Aorta (tissue), 5 donors: ENCODE data around the gene MRPL51. TPM values are rescaled to one million over a fixed set of nuclear protein-coding genes. Genes with fewer than 3 reads are reported as not detected.
A peak's percentile ranks its signal among the peaks of the same experiment; 100 is the strongest.

Source experiments
- ATAC-seq: fragments of 200-7000 bp; cut with Tn5 transposase; one replicate; pipeline ENCODE4 v1.9.1; 2022; ENCODE audit warnings: moderate library complexity; ENCODE audit not compliant: low FRiP score
- DNase-seq, 2 donors: peaks; one replicate each; pipeline ENCODE4 v3.0.0-alpha.2; 2020
- H3K27ac ChIP-seq, 2 donors: one replicate each; pipeline ENCODE4 v1.5.1; 2013; ENCODE audit warnings: low read length in 2 of 2, mild to moderate bottlenecking in 2 of 2, moderate library complexity in 2 of 2, control low read depth in 1 of 2, inconsistent platforms in 1 of 2, low read depth in 1 of 2
- H3K27me3 ChIP-seq, 2 donors: one replicate each; pipeline ENCODE4 v1.6.1; 2013; ENCODE audit warnings: control low read depth in 1 of 2, low read length in 1 of 2, mild to moderate bottlenecking in 1 of 2, moderate library complexity in 1 of 2; ENCODE audit not compliant: insufficient read depth in 2 of 2, control insufficient read depth in 1 of 2
- H3K36me3 ChIP-seq, 2 donors: one replicate each; pipeline ENCODE4 v1.6.1; 2013; ENCODE audit warnings: control low read depth in 1 of 2, low read length in 1 of 2, mild to moderate bottlenecking in 1 of 2; ENCODE audit not compliant: insufficient read depth in 2 of 2, control insufficient read depth in 1 of 2
- H3K4me1 ChIP-seq, 2 donors: one replicate each; pipeline ENCODE4 v1.6.1; 2013; ENCODE audit warnings: low read length in 2 of 2, control low read depth in 1 of 2, mild to moderate bottlenecking in 1 of 2, moderate library complexity in 1 of 2; ENCODE audit not compliant: insufficient read depth in 2 of 2, control insufficient read depth in 1 of 2
- H3K4me3 ChIP-seq, 2 donors: one replicate each; pipeline ENCODE4 v1.5.1; 2013; ENCODE audit warnings: low read length in 2 of 2, control low read depth in 1 of 2, mild to moderate bottlenecking in 1 of 2
- H3K9me3 ChIP-seq: one replicate; pipeline ENCODE4 v1.6.1; 2013; ENCODE audit warnings: mild to moderate bottlenecking, low read length; ENCODE audit not compliant: control insufficient read depth
- whole genome bisulfite sequencing, 2 donors: extraction: QIAGEN DNeasy Blood & Tissue Kit; methylation state at CpG; one replicate each; pipeline ENCODE4 v1.1.7; 2013; 5-methylcytosine and 5-hydroxymethylcytosine counted together
- intact Hi-C, 2 donors: fragments of 100-400 bp; cut with DNase I; formaldehyde crosslinking; loops; one replicate each; pipeline versions ENCODE4 v1.14.2 to v1.15.0; 2022
- polyA plus RNA-seq, 2 donors: library from polyadenylated mRNA; stranded (reverse); fragments of 200-250 nt; gene quantifications; one replicate each; pipeline ENCODE4 v1.2.3, GENCODE V29; 2013
- total RNA-seq, 2 donors: library from RNA; stranded (reverse); fragmentation: NEBNext Ultra II Directional; extraction: Animal tissue kit (Norgen Biotek cat#: 25700); gene quantifications; one replicate each; pipeline ENCODE4 v1.2.1, GENCODE V29; 2021
- donor health status: healthy with polysubstance abuse.
- donor health status: Bipolar disorder and iron deficiency.
- donor health status: DM: no; HTN: no; CAD: no.
- donor health status: DM: no; HTN: no; CAD: no.
- donor health status: DM: yes; HTN: yes; CAD: no.

The MRPL51 gene
- total and polyA plus RNA-seq, 4 donors = 91.8 to 283 (median 110) TPM

DNA sequence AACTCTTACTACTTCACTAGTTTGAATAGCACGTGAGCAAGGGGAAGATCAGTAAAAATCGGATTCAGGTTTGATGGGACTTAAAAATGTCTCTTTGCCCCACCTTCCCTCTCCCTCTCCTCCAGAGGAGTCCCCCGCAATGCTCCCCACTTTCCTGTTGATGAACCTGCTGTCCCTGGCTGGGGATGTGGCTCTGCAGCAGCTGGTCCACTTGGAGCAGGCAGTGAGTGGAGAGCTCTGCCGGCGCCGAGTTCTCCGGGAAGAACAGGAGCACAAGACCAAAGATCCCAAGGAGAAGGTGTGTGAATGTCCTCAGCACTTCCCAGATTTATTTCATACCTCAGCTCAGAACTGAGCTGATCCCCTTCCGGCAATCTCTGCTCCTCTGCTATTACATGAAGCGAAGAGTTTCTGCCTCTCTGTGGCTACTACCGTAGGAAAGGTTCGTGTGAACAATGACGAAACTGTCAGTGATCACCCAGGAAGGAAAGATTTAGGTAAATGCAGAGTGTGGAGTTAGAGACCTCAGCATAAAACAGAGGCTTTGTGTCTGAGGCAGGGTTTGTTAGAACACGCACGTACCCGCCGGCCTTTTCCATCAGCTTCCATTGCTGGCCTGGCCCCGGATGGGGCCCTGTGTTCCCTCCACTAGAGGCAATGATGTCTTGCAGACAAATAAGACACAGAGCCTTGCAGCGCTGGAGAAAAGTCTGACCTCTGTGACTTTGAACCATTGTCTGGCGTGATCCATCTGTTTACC, 33.9 kb upstream of the MRPL51 start:
- intact Hi-C loops = no loop called here
- Histone ChIP-seq H3K4me1 (no peaks in the 10 kb centered on the region), H3K4me3 (no peak overlapping the region), H3K27ac (no peak overlapping the region), H3K27me3 (no peaks in the 10 kb centered on the region), H3K36me3 (peaks cover 0 to 19% of the 10 kb centered on the region in 2 donors), H3K9me3 (no peaks in the 10 kb centered on the region)
- 93% methylated on average over 19 of the region's 19 CpGs for WGBS, 2 donors
- ATAC-seq (no peak), DNase-seq (no peak)

DNA sequence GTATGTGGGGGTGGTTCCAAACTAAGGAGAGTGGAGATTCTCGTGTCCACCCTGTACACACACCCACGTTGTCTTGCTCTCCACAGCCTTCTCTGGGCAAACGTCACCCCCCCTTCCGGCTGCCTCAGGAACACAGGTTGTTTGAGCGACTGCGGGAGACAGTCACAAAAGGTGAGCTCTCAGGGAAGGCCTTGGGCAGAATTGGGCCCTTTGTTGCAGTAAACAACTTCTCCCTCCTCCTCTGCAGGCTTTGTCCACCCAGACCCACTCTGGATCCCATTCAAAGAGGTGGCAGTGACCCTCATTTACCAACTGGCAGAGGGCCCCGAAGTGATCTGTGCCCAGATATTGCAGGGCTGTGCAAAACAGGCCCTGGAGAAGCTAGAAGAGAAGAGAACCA, 33.1 kb upstream of the MRPL51 start:
- no peak for ATAC-seq
- H3K9me3 ChIP-seq = no peaks in the 10 kb centered on the region
- H3K27me3 ChIP-seq = no peaks in the 10 kb centered on the region
- intact Hi-C loops = no loop called here
- 92 to 93% methylated on average over 7 of the region's 7 CpGs for WGBS, 2 donors
- H3K4me3 ChIP-seq = no peak overlapping the region
- peaks cover 0 to 21% of the 10 kb centered on the region in 2 donors for H3K36me3 ChIP-seq
- no peaks in the 10 kb centered on the region for H3K4me1 ChIP-seq
- no peak overlapping the region for H3K27ac ChIP-seq
- no peak for DNase-seq

GRCh38 chr12:6524648-6525047, 31.6 kb upstream of the MRPL51 start:
- H3K9me3 ChIP-seq = no peaks in the 10 kb centered on the region
- no peak for ATAC-seq
- DNase-seq = no peak
- H3K27ac ChIP-seq = no peak overlapping the region
- H3K27me3 ChIP-seq = no peaks in the 10 kb centered on the region
- peaks cover 0 to 20% of the 10 kb centered on the region in 2 donors for H3K36me3 ChIP-seq
- intact Hi-C loops = no loop called here
- no peak overlapping the region for H3K4me3 ChIP-seq
- WGBS, 2 donors = 93 to 94% methylated on average over 5 of the region's 5 CpGs
- no peaks in the 10 kb centered on the region for H3K4me1 ChIP-seq

DNA sequence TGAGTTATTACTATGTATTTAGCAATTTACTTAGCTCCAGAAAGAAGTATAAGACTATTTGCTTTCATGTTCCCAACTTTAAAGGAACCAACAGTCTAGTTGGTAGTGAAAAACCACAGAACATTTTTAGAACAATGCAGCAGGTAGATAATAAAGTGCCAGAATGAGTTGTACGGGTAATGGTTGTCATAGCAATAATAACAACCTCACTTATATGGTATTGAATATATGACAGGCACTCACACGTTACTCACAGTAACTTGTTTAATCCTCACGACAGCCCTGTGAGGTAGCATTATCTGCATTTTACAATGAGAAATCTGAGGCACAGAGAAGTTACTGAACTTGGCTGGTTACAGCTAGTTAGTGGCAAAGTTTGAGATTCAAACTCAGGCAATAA, 30.6 kb upstream of the MRPL51 start:
- H3K27me3 ChIP-seq = no peaks in the 10 kb centered on the region
- H3K9me3 ChIP-seq = no peaks in the 10 kb centered on the region
- no peaks in the 10 kb centered on the region for H3K4me1 ChIP-seq
- no peak for ATAC-seq
- peaks cover 0 to 18% of the 10 kb centered on the region in 2 donors for H3K36me3 ChIP-seq
- intact Hi-C loops = no loop called here
- no peak overlapping the region for H3K4me3 ChIP-seq
- H3K27ac ChIP-seq = no peak overlapping the region
- no peak for DNase-seq
- WGBS, 2 donors = 78% methylated on average over 3 of the region's 3 CpGs

- intact Hi-C loops = no loop called here
- ATAC-seq = no peak
- 86 to 88% methylated on average over 10 of the region's 10 CpGs for WGBS, 2 donors
- Histone ChIP-seq H3K9me3 (no peaks in the 10 kb centered on the region), H3K27me3 (no peaks in the 10 kb centered on the region), H3K4me1 (no peaks in the 10 kb centered on the region), H3K36me3 (peaks cover 3 to 16% of the 10 kb centered on the region in 2 donors), H3K4me3 (no peak overlapping the region), H3K27ac (no peak overlapping the region)
- DNase-seq = no peak
Measured at GRCh38 chr12:6522193-6522592, 29.1 kb upstream of the MRPL51 start.

- ATAC-seq = no peak
- no peaks in the 10 kb centered on the region for H3K4me1 ChIP-seq
- H3K36me3 ChIP-seq = peaks cover 11 to 16% of the 10 kb centered on the region in 2 donors
- H3K4me3 ChIP-seq = no peak overlapping the region
- no peaks in the 10 kb centered on the region for H3K9me3 ChIP-seq
- WGBS, 2 donors = 82 to 86% methylated on average over 3 of the region's 3 CpGs
- no peak overlapping the region for H3K27ac ChIP-seq
- intact Hi-C loops = no loop called here
- no peak for DNase-seq
- H3K27me3 ChIP-seq = no peaks in the 10 kb centered on the region
Measured at GRCh38 chr12:6520186-6520585, 27.1 kb upstream of the MRPL51 start.

DNA sequence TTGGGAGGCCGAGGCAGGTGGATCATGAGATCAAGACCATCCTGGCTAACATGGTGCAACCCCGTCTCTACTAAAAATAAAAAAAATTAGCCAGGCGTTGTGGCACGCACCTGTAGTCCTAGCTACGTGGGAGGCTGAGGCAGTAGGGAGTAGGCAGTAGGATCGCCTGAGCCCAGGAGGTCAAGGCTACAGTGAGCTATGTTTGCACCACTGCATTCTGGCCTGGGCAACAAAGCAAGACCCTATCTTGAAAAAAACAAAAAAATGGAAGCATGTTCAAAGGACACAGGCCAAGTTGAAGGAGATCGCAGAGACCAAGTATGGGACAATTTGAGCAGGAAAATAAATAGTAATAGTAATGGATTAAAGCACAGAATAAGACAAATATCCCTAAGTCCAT, 15.0 kb upstream of the MRPL51 start:
- no peak for ATAC-seq
- H3K27ac ChIP-seq = peak overlapping the region; percentile 73 to 89

DNA sequence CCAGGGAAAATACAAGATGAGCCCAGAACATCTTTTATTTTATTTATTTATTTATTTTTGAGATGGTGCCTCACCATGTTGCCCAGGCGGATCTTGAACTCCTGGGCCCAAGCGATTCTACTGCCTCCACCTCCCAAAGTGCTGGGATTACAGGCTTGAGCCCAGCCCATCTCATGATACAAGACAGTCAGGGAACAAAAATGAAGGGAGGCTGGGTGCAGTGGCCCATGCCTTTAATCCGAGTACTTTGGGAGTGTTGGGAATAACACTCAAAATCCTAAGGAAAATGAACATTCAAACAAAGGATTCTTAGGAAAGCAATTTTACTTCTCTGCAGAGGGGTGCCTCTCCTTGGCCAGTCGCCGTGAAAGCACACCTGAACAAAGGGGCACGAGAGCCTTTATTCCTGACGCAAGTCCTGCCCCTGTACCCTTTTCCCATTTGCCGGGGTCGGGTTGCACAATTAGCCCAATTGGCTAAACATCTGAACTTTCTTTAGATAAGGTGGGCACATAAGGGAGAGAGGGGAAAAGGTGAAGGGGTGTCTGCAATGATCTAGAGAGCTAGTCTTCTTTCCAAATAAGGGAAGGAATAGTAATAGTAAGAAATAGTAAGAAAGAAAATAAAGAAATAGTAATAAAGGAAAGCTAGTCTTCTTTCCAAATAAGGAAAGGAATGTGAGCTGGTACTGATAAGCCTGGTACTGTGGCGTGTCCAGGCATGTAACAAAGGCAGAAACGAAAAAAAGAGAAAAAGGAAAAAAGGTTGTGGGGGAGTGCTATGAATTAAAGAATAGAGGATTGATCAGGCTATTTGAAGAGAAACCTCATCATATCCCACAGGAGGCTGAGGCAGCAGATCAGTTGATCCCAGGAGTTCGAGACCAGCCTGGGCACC, 14.3 kb upstream of the MRPL51 start:
- H3K4me3 ChIP-seq = no peak overlapping the region
- H3K36me3 ChIP-seq = peaks cover 2 to 9% of the 10 kb centered on the region in 2 donors
- 30 to 35% methylated on average over 12 of the region's 12 CpGs for WGBS, 2 donors
- no peaks in the 10 kb centered on the region for H3K4me1 ChIP-seq
- no peaks in the 10 kb centered on the region for H3K9me3 ChIP-seq
- intact Hi-C loops = no loop called here
- H3K27ac ChIP-seq = peak overlapping the region; percentile 73 to 89
- ATAC-seq (no peak), DNase-seq (no peak)
- H3K27me3 ChIP-seq = no peaks in the 10 kb centered on the region

More for the DNA sequence above, 15.0 kb upstream of the MRPL51 start:
- WGBS, 2 donors = 56 to 58% methylated on average over 7 of the region's 7 CpGs
- intact Hi-C loops = no loop called here
- Histone ChIP-seq H3K4me3 (no peak overlapping the region), H3K4me1 (no peaks in the 10 kb centered on the region), H3K9me3 (no peaks in the 10 kb centered on the region), H3K36me3 (peaks cover 5 to 11% of the 10 kb centered on the region in 2 donors), H3K27me3 (no peaks in the 10 kb centered on the region)
- no peak for DNase-seq
